Activated effector memory CD4-positive, alpha-beta T cell treated with anti-CD3 and anti-CD28 coated beads, Interleukin-2, amount 50 U/mL, for 16 hours (primary cell): ENCODE measurements around the gene OBSL1.

Source experiments
- DNase-seq: peaks from one replicate; pipeline ENCODE4 v3.0.0-alpha.2; 2020

Gene OBSL1

GRCh38 chr2:219563271-219563928, 7.9 kb downstream of the OBSL1 start:
- no peak for DNase-seq

- DNase-seq = no peak
Measured at GRCh38 chr2:219562049-219563020, 9.0 kb downstream of the OBSL1 start.

- peak; percentile 50 for DNase-seq
Measured at GRCh38 chr2:219561179-219562048, 9.9 kb downstream of the OBSL1 start.

DNA sequence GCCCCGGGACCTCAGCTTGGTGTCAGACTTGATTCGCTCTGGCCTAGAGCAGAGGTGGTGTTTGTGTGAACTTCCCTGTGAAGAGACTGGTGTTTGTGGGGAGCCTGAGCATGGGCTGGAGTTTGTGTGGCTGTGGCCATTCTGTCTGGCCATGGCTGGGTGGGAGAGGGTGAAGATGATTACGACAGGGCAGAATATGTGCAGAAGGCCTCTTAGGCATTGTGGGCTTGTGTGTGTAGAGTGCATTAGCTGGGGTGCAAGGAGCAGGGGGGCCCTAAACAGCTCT, 10.5 kb downstream of the OBSL1 start:
- DNase-seq = peak; percentile 44

- peak; percentile 71 for DNase-seq
Measured at GRCh38 chr2:219560037-219560892, 11.1 kb downstream of the OBSL1 start.

DNA sequence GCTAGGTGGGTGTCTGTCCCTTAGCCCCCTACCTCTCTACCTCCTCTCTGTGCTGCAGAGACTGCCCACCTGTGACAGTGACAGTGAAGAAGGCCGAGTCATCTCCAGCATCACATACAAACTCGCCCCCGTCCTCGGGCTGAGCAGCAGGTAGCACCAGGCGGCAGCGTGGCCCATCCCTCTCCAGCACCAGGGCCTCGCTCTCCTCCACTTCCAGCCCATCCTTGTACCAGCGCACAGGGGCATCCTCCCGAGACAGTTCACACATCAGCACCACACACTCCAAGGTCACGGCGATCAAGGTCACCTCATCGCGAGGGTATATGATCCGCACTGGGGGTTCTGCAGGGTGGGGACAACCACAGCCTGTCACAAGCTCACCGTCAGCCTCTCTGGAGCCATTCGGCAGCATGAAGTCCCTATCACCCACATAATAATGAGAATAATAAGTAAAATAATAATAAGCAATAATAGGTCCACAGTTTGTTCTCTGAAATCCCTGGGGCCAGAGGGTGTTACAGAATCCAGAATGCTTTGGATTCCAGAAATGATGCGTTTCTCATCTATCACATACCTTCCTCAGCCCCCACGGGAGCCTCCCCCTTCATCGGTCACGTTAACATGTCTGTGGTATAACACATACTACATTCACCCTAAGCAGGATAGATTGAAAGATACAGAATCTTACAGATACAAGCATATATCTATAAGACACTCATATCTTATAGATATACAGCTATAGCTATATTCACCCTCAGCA, 12.0 kb downstream of the OBSL1 start:
- DNase-seq = peak; percentile 54

GRCh38 chr2:219557791-219558785, 13.3 kb downstream of the OBSL1 start:
- no peak for DNase-seq

- no peak for DNase-seq
Measured at GRCh38 chr2:219557320-219557719, 14.0 kb downstream of the OBSL1 start.

DNA sequence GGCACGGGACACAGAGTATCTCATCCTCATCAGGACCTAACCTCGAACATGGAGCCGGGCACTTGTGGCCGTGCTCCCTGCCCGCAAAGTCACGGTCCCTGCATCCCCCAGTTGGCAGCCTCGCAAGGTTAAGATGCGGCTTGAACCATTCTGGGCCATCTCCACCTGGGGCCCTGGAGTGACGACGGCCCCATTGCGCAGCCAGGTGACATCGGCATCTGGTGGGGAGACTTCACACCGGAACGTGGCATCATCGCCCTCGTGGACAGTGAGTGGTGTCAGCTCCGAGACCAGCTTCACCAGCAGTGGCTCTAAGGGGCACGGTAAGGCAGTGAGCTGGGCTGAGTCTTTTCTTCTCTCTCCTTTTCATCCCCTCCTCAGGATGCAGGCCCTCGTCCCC, 14.9 kb downstream of the OBSL1 start:
- no peak for DNase-seq

DNA sequence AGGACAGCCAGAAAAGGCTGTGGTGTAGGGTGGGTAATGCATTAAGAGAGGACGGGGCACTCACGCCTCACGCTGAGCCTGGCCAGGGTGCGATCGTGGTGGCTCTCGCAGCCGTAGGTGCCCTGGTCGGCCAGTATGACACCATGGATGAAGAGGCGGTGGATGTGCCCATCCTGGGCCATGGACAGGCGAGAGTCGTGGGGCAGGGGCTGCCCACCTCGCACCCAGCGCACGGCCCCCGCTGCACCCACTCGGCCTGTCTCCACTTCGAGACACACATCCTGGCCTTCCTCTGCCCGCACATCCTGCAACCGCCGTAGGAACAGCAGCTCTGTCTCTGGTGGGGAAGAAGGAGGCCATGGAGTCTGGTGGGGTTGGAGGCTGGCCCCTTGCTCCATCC, 15.4 kb downstream of the OBSL1 start:
- no peak for DNase-seq

DNA sequence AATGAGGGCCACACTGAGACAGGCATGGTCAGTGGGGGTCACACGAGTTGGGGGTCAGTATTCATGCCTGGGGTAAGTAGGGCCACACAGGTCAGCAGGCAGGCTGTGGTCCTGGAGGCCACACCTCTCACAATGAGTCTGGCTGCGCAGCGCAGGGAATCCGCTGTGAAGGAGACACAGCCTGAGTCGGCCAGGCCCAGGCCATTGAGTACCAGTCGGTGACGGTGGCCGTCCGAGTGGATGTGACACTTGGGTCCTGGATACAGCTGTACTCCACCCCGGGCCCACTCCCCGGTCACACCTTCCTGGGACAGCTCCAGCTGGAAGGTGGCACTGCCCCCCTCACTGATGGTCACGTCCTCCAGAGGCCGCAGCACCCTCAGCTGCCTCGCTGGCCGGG, 17.0 kb downstream of the OBSL1 start:
- DNase-seq = no peak

GRCh38 chr2:219553463-219553963, 17.8 kb downstream of the OBSL1 start:
- no peak for DNase-seq

GRCh38 chr2:219553168-219553417, 18.2 kb downstream of the OBSL1 start:
- DNase-seq = no peak

- peak; percentile 93 for DNase-seq
Measured at GRCh38 chr2:219552382-219553167, 18.8 kb downstream of the OBSL1 start.

GRCh38 chr2:219551441-219552381, 19.6 kb downstream of the OBSL1 start:
- DNase-seq = peak; percentile 67

DNA sequence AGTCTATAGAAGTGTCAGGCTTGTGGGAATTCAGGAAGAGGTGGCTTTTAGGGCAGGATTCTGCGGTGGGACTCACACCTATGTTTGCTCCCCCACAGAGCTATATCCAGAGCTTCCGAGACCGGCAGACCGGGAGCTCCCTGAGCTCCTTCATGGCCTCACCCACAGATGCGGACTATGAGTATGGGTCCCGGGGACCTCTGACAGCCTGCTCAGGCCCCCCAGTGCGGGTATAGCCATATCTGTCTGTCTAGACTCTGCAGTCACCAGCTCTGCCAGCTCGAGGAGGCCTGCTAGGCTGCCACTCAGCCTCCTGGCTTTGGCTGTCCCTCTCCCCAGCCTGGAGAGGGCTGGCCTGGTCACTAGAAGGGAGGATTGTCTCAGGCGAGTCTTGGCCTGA, 21.7 kb downstream of the OBSL1 start:
- DNase-seq = no peak

GRCh38 chr2:219548990-219549389, 22.3 kb downstream of the OBSL1 start:
- no peak for DNase-seq

DNA sequence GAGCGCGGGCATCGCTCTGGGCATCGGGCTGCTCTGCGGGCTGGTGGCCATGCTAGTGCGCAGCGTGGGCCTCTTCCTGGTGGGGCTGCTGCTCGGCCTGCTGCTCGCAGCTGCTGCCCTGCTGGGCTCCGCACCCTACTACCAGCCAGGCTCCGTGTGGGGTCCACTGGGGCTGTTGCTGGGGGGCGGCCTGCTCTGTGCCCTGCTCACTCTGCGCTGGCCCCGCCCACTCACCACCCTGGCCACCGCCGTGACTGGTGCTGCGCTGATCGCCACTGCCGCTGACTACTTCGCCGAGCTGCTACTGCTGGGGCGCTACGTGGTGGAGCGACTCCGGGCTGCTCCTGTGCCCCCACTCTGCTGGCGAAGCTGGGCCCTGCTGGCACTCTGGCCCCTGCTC, 23.7 kb downstream of the OBSL1 start:
- no peak for DNase-seq
